NCI-H226 (cell line): Measurements from ENCODE around the gene COQ8B.
A peak's percentile ranks its signal among the peaks of the same experiment; 100 is the strongest.
"Not testable (repeated sequence)": the region's sequence is repeated elsewhere in the genome, so short reads cannot be mapped to it uniquely, and the experiment has no call there.

Source experiments
- DNase-seq: peaks from one replicate; pipeline ENCODE4 v3.0.0-alpha.2; 2015

Gene COQ8B

DNA sequence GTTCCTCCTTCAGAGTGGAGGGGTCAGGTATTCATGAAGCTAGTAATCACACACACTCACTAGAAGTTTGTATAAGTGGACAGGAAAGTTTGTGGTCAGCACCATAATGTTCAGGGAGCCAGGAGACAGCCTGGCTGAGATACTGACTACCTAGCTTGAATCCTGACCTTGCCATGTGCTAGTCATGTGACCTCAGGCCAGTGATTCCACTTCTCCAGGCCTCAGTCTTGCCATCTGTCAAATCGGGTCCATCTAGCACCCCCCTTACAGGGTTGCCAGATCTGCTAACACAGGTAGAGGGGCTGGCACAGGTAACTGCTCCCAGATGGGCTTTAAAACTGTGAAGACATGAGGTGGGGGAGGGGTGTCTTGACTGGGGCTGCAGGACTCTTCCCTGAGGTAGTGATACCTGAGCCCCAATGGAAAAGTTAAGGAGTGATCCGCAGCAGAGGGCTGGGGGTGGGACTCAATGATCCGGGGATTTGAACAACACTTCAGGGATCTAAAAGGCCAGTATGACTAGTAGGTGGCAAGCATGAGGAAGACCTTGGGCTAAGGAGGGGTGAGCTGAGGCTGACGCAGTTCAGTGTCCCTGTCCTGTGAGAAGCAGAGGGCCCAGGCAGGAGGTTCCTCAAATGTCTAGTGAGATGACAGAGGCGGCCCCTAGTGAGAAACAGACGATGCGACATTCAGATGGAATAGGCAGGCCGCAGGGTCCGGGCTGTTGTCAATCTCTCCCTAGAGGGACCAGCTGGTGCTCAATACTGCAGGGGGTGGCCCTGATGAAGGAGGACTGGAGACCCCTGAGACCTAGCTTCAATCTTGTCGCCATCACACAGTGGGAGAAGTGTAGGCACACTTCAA is 25.1 kb upstream of the COQ8B start:
- DNase-seq: no peak

DNA sequence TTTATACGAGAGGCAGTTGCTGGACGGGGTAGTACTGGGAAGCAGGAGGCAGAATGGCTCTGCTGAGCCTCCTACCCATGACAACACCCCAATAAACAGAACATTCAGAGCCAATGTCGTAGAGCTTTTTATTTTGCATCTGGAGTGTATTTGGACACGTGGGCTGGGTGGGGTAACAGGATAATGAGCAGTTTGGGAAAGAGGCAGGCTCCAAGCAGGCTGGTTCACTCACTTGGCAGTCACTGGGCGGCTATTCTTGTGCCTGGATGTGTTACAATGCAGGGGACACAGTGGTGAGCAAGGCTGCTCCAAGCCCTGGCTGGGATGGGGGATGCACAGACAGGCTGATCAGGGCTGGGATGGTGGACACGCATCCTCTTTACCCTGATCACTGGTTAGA is 24.1 kb upstream of the COQ8B start:
- DNase-seq: no peak

DNA sequence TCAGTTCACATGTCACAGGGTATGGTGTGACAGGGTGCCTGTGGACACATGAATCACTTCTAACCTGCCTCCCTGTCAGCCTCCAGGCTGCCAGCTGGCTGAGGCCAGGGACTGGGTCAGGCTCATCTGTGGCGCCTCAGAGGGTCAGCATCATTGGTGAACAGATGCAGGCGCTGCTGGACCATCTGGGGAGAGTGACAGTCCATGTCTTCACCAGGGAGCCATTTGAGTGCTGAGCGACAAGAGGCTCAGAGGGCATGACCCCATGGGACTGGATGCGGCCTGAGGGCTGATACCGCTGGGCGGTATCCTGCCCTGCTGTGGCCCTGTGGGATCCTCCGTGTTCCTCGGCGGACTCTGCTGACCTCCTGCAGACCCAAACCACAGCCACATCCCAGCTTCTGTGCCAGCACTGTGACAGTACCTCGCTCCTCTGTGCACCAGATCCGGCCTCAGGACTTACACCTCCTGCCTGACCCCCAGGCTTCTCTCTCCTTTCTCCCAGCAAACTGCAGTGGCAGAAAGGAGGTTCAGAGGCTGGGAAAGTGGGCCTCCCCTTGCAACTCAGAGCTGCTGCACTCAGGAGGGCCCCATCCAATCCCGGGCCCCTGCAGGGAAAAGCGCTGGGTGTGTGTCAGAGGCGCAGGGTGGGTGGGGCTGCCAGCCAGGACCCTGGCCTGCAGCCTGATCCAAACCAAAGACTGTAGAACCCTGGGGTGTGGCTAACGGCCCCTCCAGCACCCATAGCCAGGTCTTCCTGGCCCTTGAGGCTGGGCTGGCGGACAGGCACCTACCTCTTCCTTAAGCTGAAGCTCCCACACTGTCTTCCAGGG is 23.4 kb upstream of the COQ8B start:
- no peak for DNase-seq

DNA sequence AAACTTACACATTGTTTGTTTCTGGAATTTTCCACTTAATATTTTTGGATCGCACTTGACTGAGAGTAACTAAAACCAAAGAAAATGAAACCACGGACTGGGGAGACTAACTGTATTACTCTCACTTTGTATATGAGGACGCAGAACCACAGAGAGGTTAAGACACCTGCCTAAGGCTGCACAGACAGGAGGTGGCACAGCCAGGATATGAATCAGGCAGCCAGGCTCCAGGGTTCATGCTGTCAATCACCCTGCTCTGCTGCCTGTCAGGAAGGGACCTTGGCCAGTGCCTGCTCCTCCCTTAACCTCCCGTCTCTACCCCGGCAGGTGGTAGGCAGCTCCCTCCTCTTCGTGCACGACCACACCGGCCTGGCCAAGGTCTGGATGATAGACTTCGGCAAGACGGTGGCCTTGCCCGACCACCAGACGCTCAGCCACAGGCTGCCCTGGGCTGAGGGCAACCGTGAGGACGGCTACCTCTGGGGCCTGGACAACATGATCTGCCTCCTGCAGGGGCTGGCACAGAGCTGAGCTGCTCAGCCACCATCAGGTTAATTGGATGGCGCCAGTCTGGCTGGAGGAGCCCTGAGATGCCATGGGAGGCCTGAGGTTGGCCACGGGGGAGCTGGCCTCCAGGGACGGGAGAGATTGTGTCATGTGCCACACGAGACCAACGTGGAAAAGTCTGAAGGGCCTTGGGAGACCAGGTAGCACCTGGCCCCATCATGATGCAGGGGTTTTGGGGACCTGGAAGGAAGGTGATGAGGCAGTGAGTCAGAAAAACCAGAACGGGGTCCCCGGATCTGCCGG is 22.5 kb upstream of the COQ8B start:
- no peak for DNase-seq

DNA sequence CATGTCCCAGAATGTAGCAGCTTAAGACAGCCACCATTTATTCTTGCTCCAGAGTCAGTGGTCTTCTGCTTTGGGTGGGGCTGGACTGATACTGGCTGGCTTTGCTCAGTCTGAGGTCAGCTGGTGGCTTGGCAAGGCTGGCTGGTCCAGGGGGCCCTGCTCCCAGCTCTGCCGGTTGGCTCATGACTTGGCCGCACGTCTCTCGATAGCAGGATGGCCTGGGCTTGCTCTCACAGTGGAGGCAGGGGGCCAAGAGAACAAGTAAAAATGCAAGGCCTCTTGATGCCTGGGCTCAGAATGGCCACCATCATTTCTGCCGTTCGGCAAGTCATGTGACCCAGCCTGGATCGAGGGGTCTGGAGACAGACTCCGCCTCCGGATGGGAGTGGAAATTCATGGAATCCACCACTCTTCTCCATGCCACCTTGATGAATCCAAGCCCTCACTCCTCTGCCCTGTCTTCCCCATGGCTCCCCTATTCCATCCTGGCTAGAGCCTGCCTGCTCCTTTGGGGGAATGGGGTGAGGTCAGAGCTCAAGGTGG is 20.5 kb upstream of the COQ8B start:
- no peak for DNase-seq

DNA sequence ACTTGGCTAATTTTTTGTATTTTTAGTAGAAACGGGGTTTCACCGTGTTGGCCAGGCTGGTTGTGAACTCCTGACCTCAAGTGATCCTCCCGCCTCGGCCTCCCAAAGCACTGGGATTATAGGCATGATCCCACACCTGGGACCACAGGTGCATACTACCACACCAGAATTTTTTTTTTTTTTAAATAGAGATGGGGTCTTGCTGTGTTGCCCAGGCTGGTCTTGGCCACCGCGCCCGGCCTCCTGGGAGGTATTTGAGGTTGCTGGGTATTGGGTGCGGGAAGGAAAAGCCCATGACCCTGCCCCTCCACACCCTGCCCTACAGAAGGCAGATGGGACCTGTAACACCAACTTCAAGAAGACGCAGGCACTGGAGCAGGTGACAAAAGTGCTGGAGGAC is 20.0 kb upstream of the COQ8B start:
- no peak for DNase-seq

DNA sequence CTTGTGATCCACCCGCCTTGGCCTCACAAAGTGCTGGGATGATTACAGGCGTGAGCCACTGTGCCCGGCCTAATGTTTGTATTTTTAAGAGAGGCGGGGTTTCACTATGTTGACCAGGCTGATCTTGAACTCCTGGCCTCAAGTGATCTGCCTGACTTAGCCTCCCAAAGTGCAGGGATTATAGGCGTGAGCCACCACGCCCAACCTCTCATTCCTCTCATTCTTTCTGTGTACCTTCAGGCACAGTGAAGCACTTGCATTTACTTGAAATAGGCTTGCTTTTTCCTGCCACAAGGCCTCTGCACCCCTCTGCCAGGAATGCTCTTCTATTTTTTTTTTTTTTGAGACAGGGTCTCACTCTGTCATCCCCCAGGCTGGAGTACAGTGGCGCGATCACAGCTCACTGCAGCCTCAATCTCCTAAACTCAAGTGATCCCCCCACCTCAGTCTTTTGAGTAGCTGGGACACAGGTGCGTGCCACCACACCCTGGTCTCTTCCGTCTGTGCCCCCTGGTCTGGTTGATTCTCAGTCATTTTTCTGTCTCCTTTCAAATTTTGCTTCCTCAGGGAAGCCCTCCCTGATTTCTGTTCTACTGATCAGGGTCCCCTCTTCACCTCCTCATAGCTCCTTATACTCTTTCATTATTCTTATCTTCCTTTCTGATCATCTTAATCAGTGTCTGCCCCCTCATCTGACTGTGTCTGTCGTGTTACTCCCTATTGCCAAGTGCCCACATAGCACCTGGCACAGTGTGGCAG is 18.5 kb upstream of the COQ8B start:
- no peak for DNase-seq

DNA sequence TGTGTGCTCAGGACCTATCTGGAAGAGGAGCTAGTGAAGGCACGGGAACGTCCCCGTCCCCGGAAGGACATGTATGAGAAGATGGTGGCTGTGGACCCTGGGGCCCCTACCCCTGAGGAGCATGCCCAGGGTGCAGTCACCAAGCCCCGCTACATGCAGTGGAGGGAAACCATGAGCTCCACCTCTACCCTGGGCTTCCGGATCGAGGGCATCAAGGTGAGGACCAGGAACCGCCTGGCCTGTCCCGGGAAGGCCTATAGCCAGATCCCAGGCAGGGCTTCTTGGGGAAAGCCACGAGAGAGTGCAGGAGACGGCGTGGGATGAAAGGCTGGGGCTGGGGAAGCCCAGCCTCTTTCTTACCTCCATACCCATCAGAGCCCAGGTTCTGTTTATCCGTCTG is 16.5 kb upstream of the COQ8B start:
- DNase-seq: no peak

DNA sequence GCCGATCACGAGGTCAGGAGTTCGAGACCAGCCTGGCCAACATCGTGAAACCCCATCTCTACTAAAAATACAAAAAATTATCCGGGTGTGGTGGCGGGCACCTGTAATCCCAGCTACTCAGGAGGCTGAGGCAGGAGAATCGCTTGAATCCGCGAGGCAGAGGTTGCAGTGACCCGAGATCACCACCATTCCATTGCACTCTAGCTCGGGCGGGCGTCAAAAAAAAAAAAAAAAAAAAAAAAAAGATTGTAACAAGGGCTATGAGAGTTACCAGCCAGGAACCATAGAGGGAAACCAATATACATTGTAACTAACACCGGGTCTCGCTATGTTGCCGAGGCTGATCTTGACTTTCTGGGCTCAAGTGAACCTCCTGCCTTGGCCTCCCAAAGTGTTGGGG is 15.6 kb upstream of the COQ8B start:
- not testable (repeated sequence) for DNase-seq

DNA sequence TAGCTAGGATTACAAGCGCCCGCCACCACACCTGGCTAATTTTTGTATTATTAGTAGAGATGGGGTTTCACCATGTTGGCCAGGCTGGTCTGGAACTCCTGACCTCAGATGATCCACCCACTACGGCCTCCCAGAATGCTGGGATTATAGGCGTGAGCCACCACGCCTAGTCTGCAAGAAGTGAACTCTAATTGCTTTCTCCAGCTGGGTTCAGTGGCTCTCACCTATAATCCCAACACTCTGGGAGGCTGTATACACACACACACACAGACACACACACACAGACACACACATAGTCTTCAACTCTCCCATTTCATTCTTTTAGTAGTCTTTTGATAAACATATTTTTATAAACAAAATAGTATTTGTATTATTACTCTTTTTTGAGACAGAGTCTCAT is 13.4 kb upstream of the COQ8B start:
- DNase-seq: not testable (repeated sequence)

DNA sequence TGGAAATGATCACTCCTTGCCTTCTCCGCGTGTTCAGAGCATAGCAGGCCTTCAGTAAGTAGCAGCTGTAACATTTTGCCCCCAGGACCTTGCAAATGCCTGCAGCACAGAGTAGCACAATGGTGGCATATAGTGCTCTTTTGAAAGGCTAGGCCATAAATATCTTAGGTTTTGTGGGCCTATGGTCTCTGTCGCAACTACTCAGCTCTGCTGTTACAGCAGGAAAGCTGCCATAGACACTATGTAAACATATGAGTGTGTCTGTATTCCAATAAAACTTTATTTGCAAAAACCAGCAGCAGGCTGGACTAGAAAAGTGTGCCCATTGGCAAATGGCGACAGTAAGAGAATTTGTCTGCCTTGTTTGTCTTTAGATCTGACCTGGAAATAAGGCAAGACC is 9.6 kb upstream of the COQ8B start:
- no peak for DNase-seq

DNA sequence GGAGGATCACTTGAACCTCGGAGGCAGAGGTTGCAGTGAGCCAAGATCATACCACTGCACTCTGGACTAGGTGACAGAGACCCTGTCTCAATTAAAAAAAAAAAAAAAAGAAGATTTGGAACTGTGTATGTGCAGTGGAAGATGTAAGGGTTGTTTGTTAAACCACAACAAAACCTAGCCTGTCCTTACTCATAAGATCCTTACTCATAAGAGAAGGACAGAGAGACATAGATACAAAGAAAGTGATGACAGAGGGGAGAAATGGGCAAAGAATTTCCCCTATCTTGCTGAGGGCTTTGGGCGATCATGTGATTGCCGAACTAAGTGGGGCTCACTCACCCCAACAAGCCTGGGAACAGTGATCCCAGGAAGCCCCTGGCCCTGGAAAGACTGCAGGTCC is 8.2 kb upstream of the COQ8B start:
- DNase-seq: no peak

DNA sequence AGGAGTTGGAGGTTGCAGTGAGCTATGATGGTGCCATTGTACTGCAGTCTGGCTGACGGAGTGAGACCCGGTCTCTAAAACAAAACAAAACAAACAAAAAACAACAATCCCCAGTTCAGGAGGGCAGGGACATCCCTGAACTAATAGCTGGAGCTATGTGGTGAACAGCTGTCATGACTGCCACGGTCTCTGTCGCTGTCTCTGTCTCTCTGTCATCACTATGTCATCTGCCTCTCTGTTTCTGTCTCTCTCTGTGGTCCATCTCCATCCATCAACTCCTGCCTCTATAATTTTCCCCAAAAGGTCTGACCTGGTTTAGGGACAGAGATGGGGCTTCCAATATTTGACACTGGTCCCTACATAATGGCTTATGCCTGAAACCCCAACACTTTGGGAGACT is 7.6 kb upstream of the COQ8B start:
- no peak for DNase-seq

DNA sequence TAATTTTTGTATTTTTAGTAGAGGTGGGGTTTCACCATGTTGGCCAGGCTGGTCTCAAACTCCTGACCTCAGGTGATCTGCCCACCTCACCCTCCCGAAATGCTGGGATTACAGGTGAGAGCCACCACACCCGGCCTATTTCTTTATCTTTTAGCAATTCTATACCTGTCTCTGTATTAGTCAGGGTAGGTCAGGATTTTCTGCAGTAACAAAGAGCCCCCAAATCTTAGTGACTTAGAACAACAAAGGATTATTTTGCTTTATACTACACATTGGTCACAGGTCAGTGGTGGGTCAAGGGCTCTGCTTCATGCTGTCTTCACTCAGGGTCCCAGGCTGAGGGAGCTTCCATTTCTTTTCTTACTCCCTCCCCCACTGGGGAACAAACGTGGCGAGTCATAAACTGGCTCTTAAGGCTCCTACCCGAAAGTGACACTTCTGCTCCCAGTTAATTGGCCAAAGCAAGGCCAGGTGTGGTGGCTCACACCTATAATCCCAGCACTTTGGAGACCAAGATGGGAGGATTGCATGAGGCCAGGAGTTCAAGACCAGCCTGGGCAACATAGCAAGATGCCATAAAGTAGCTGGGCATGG is 7.1 kb upstream of the COQ8B start:
- no peak for DNase-seq

DNA sequence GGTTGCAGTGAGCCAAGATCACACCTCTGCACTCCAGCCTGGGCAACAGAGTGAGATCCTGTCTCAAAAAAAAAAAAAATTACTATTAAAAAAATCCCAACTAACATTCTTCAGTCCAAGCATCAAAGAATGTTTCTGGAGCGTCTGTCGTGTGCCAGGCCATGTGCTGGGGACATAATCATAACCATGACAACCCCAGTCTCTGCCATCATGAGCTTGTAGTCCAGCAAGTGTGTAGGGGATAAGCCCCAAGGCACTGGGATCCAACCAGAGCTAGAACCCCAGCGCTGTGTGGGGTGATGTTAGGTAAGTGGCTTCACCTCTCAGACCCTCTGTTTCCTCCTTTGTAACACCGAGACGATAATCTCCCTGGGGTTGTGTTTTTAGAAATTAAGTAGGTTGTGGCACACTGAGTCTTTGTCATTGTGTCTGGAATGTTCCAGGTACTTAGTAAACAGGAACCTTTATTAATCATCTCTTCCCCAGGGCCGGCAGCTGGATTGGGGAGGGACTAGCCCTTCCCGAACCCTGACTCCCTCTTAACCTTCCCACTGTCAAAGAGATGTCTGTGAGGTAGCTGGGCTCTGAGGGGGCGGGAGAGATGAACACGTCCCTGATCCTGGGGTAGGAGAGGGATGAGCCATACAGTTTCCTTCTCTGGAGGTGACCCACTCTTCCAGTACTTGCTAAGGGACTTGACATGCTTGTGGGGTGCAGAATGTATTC is 5.4 kb upstream of the COQ8B start:
- no peak for DNase-seq

DNA sequence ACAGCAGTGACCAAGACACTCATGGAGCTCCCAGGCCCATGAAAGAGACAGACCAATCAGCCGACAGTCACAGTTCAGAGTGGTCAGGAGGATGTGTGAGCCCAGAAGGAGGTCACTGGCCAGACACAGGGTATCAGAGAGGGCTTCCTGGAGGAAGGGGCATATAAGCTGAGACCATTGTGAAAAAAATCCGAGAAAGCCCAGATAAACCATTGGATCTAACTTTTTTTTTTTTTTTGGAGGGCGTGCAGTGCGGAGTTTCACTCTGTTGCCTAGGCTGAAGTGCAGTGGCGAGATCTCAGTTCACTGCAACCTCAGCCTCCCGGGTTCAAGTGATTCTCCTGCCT is 4.4 kb upstream of the COQ8B start:
- no peak for DNase-seq

DNA sequence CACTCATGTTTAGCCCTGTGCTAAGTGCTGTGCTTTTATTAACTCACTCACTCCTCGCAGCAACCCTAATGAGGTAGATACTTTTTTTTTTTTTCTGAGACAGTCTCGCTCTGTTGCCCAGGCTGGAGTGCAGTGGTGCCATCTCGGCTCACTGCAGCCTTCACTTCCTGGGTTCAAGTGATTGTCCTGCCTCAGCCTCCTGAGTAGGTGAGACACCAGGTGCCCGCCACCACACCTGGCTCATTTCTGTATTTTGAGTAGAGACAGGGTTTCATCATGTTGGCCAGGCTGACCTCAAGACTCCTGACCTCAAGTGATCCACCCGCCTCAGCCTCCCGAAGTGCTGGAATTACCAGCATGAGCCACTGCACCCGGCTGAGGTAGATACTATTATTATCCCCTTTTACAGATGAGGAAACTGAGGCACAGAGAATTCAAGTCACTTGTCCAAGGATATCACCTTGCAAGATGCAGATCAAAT is 2.8 kb upstream of the COQ8B start:
- DNase-seq: no peak

DNA sequence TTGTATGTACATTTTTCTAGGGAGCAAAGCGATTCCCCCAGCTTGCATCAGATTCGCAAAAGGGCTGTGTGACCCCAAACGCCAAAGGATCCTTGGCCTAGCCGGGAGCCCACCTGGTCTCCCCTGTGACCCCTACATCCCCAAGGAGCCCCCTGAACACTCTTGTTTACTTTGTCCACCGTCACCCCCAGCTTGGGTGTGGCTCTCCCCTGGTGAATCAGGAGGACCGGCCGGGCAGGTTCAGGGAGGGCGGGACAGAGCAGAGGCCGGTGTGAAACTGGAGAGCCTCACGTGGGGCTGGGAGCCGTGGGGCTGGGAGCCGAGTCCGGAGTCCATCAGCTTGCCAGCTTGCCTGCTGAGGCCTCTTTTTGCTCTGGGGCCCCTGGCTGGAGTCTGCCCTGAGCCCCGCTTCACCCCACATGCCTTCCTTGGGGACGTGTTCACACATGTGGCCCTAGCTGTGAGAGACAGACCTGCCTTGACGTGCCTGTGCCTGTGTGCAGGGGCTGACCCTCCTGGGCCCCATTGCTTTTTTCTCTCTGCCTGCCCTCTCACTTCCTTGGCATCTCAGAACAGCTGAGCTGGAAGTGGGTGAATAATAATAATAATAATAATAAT is 2.2 kb upstream of the COQ8B start:
- DNase-seq: peak; percentile 66

DNA sequence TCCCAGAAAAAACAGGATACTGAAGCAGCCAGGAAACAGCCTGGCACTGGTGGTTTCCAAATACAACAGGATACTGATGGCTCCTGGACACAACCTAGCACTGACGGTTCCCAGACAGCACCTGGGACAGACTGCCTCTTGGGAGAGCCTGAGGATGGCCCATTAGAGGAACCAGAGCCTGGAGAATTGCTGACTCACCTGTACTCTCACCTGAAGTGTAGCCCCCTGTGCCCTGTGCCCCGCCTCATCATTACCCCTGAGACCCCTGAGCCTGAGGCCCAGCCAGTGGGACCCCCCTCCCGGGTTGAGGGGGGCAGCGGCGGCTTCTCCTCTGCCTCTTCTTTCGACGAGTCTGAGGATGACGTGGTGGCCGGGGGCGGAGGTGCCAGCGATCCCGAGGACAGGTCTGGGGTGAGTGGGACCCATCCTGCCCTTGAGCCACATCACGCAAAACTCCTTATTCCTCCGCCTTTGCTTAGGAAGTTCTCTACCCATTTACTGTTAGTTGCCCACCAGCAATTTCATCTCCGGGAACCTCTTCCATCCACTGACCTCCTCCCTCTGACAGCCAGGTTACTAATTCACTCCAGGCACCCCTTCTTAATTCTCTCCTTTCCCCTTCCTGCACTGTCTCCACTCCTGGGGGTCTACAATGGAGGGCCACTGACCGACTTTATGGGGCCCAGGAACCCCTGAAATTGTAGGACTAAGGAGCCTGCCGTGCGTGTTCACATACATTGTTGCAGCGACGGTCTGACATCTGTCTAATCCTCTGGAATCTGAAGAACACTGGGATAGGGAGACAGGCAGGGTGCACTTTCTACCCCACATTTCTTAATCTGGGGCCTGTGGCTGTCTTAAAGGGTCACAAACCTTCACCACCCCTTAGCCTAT is 1.4 kb upstream of the COQ8B start:
- DNase-seq: no peak
